Fibroblast of lung (primary cell): ENCODE measurements around the gene MAML3. TPM values are rescaled to one million over a fixed set of nuclear protein-coding genes. Genes with fewer than 3 reads are reported as not detected.

Experiments used
- DNase-seq, 2 donors: peaks; one replicate each; pipeline versions ENCODE4 v3.0.0 to v3.0.0-alpha.2; 2010; ENCODE audit warnings: low read depth in 2 of 2
- H2AFZ ChIP-seq: 2 replicates; pipeline ENCODE4 v1.5.1; 2012; ENCODE audit warnings: low read length, control low read depth, inconsistent platforms
- H3K27ac ChIP-seq: 2 replicates; pipeline ENCODE4 v1.5.1; 2011; ENCODE audit warnings: low read length, control low read depth; ENCODE audit not compliant: insufficient read depth
- H3K27me3 ChIP-seq: 2 replicates; pipeline ENCODE4 v1.5.1; 2011; ENCODE audit warnings: mild to moderate bottlenecking, low read length; ENCODE audit not compliant: control insufficient read depth, insufficient read depth
- H3K36me3 ChIP-seq: 2 replicates; pipeline ENCODE4 v1.5.1; 2011; ENCODE audit warnings: low read length; ENCODE audit not compliant: control insufficient read depth, insufficient read depth
- H3K4me1 ChIP-seq: 2 replicates; pipeline ENCODE4 v1.5.1; 2011; ENCODE audit warnings: low read length; ENCODE audit not compliant: control insufficient read depth, insufficient read depth; ENCODE audit errors: extremely low read depth
- H3K4me2 ChIP-seq: 2 replicates; pipeline ENCODE4 v1.5.1; 2011; ENCODE audit warnings: low read length, control low read depth; ENCODE audit not compliant: insufficient read depth; ENCODE audit errors: extremely low read depth
- H3K4me3 ChIP-seq, 4 experiments: fragments of 200-600 bp in 1 of 4; sonication (generic) in 1 of 4; replicated peaks in 1 of 4; 2 replicates each; pipeline ENCODE4 v1.5.1; 2011 to 2016; ENCODE audit warnings: low read length in 4 of 4, low read depth in 3 of 4, mild to moderate bottlenecking in 3 of 4, control low read depth in 2 of 4, inconsistent platforms in 1 of 4, mixed read lengths in 1 of 4; ENCODE audit not compliant: insufficient read depth in 1 of 4; ENCODE audit errors: control extremely low read depth in 1 of 4
- H3K79me2 ChIP-seq: 2 replicates; pipeline ENCODE4 v1.5.1; 2012; ENCODE audit warnings: mild to moderate bottlenecking, low read length, inconsistent platforms; ENCODE audit not compliant: control insufficient read depth, insufficient read depth
- H3K9ac ChIP-seq: 2 replicates; pipeline ENCODE4 v1.5.1; 2011; ENCODE audit warnings: mild to moderate bottlenecking, low read length, control low read depth; ENCODE audit not compliant: insufficient read depth
- H3K9me3 ChIP-seq: 2 replicates; pipeline ENCODE4 v1.5.1; 2012; ENCODE audit warnings: low read depth, low read length; ENCODE audit not compliant: control insufficient read depth, insufficient read depth
- H4K20me1 ChIP-seq: 2 replicates; pipeline ENCODE4 v1.5.1; 2011; ENCODE audit warnings: low read length; ENCODE audit not compliant: control insufficient read depth, insufficient read depth; ENCODE audit errors: extremely low read depth
- CTCF ChIP-seq, 2 donors: IDR thresholded peaks in 1 of 2; conservative IDR thresholded peaks in 1 of 2; 1 replicate in 1 of 2; 2 replicates in 1 of 2; pipeline ENCODE4 v1.5.1; 2011 to 2012; ENCODE audit warnings: low read length in 2 of 2, control low read depth in 1 of 2, inconsistent platforms in 1 of 2, low read depth in 1 of 2, mild to moderate bottlenecking in 1 of 2
- EZH2 ChIP-seq: IDR thresholded peaks from 2 replicates; pipeline ENCODE4 v1.5.1; 2012; ENCODE audit warnings: low read length, control low read depth, mild to moderate bottlenecking; ENCODE audit errors: missing control alignments
- polyA plus RNA-seq, 2 donors: library from polyadenylated mRNA; depleted of rRNA in 1 of 2; stranded (reverse) in 1 of 2; unstranded in 1 of 2; fragments of >200 nt; gene quantifications; 2 replicates each; pipeline ENCODE4 v1.2.1, GENCODE V29; 2011 to 2012; ENCODE audit warnings: missing spikeins in 1 of 2
- total RNA-seq: library from RNA; depleted of rRNA; stranded (reverse); fragments of >200 nt; gene quantifications from 2 replicates; pipeline ENCODE4 v1.2.1, GENCODE V29; 2014

Gene MAML3
- total and polyA plus RNA-seq, 2 donors (not counting 1 experiment from before 2014, with no cell fraction given), result 2.0 to 2.8 TPM

GRCh38 chr4:139802488-139802887 is 351.5 kb downstream of the MAML3 start:
- Histone ChIP-seq H3K9me3 (no peaks in the 10 kb centered on the region), H3K36me3 (no peaks in the 10 kb centered on the region), H4K20me1 (no peaks in the 10 kb centered on the region), H3K9ac (no peak overlapping the region), H2AFZ (no peak overlapping the region), H3K27me3 (no peaks in the 10 kb centered on the region), H3K4me3 (no peak overlapping the region), H3K4me1 (no peaks in the 10 kb centered on the region), H3K27ac (no peak overlapping the region), H3K79me2 (no peaks in the 10 kb centered on the region), H3K4me2 (no peak overlapping the region)
- no peak for DNase-seq
- no peak for TF ChIP-seq CTCF (conservative IDR thresholded peaks at IDR 0.05 in 1 of 2, IDR thresholded peaks at IDR 0.05 in 1 of 2; ENCODE audit: low read depth in 1 of 2, low read length in 2 of 2)
- no peak for TF ChIP-seq EZH2

- Histone ChIP-seq H2AFZ (no peak overlapping the region), H3K4me1 (no peaks in the 10 kb centered on the region), H3K79me2 (no peaks in the 10 kb centered on the region), H4K20me1 (no peaks in the 10 kb centered on the region), H3K27ac (no peak overlapping the region), H3K27me3 (no peaks in the 10 kb centered on the region), H3K9ac (no peak overlapping the region), H3K36me3 (no peaks in the 10 kb centered on the region), H3K9me3 (no peaks in the 10 kb centered on the region), H3K4me3 (no peak overlapping the region), H3K4me2 (no peak overlapping the region)
- DNase-seq, result no peak
- no peak for TF ChIP-seq EZH2
- TF ChIP-seq CTCF (conservative IDR thresholded peaks at IDR 0.05 in 1 of 2, IDR thresholded peaks at IDR 0.05 in 1 of 2; ENCODE audit: low read depth in 1 of 2, low read length in 2 of 2), result no peak
Observed at GRCh38 chr4:139801895-139802294, 352.1 kb downstream of the MAML3 start.

DNA sequence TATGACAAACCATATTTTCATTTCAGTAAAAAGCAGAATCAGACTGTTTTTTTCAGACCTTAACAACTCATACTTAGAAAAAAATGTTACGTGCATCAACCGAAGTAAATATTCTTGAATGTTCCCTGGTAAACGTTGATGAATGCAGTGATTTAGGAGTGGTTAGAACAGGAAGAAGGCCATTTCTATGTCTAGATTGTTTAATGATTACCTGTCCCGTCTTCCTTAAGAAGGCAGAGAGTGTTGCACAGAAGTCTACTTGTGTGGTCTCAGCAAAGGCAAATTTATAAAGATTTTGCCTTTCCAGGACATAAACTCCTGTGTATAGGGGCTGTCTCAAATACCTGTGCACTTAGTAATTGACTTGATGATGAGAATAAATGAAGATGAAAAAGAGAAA is 353.9 kb downstream of the MAML3 start:
- TF ChIP-seq EZH2, result no peak
- no peak for TF ChIP-seq CTCF (conservative IDR thresholded peaks at IDR 0.05 in 1 of 2, IDR thresholded peaks at IDR 0.05 in 1 of 2; ENCODE audit: low read depth in 1 of 2, low read length in 2 of 2)
- no peaks in the 10 kb centered on the region for H4K20me1 ChIP-seq
- no peak overlapping the region for H3K27ac ChIP-seq
- no peaks in the 10 kb centered on the region for H3K9me3 ChIP-seq
- no peaks in the 10 kb centered on the region for H3K36me3 ChIP-seq
- H3K4me3 ChIP-seq, result no peak overlapping the region
- peaks cover 7% of the 10 kb centered on the region for H3K4me1 ChIP-seq
- H2AFZ ChIP-seq, result no peak overlapping the region
- no peak for DNase-seq
- no peak overlapping the region for H3K9ac ChIP-seq
- no peaks in the 10 kb centered on the region for H3K27me3 ChIP-seq
- no peaks in the 10 kb centered on the region for H3K79me2 ChIP-seq
- H3K4me2 ChIP-seq, result no peak overlapping the region
